Caco-2 (cell line): ENCODE results near the gene IQGAP1. TPM values are rescaled to one million over a fixed set of nuclear protein-coding genes. Genes with fewer than 3 reads are reported as not detected.

ENCODE experiments used
- BruUV-seq: library from RNA; stranded (reverse); fragments of 400-500 nt; replicated peaks from 2 replicates; lab custom pipeline; 2021; lab: Mats Ljungman, UMichigan
- CTCF ChIA-PET: fragments of 300-600 bp; sonication (Branson Sonifier 250); formaldehyde crosslinking; loops from one replicate; lab custom pipeline; 2022; ENCODE audit warnings: antibody characterized with exemption; lab: Charles Lee
- POLR2A ChIA-PET: fragments of 300-600 bp; sonication (Branson Sonifier 250); formaldehyde crosslinking; loops from one replicate; lab custom pipeline; 2022; ENCODE audit warnings: antibody characterized with exemption; lab: Charles Lee
- DNase-seq, 2 experiments: peaks; one replicate each; pipeline versions ENCODE4 v3.0.0 to v3.0.0-alpha.2; 2020 to 2022
- H3K27me3 ChIP-seq: replicated peaks from 2 replicates; pipeline ENCODE4 v1.6.0; 2011; ENCODE audit warnings: low read length; ENCODE audit not compliant: control insufficient read depth, insufficient read depth
- H3K36me3 ChIP-seq: 2 replicates; pipeline ENCODE4 v1.5.1; 2011; ENCODE audit warnings: low read length; ENCODE audit not compliant: control insufficient read depth, insufficient read depth
- H3K4me1 ChIP-seq: fragments of 250-450 bp; sonication (Bioruptor Pico); 2 replicates; pipeline ENCODE4 v1.5.1; 2020; ENCODE audit warnings: mild to moderate bottlenecking
- H3K4me3 ChIP-seq: 2 replicates; pipeline ENCODE4 v1.5.1; 2011; ENCODE audit warnings: low read depth, mild to moderate bottlenecking, control low read depth, low read length
- H3K9me3 ChIP-seq: fragments of 250-450 bp; sonication (Bioruptor Pico); 2 replicates; pipeline ENCODE4 v1.5.1; 2020; ENCODE audit warnings: mild to moderate bottlenecking, moderate library complexity
- H3K27ac Mint-ChIP-seq: one replicate; pipeline ENCODE4 v1.8.0; 2022; ENCODE audit warnings: mixed read lengths; ENCODE audit not compliant: unreplicated experiment
- H3K27me3 Mint-ChIP-seq: one replicate; pipeline ENCODE4 v1.8.0; 2022; ENCODE audit warnings: mixed read lengths; ENCODE audit not compliant: insufficient read depth, unreplicated experiment
- H3K36me3 Mint-ChIP-seq: one replicate; pipeline ENCODE4 v1.8.0; 2022; ENCODE audit warnings: mild to moderate bottlenecking, mixed read lengths; ENCODE audit not compliant: insufficient read depth, unreplicated experiment
- H3K4me1 Mint-ChIP-seq: one replicate; pipeline ENCODE4 v1.8.0; 2022; ENCODE audit warnings: low read depth, mixed read lengths; ENCODE audit not compliant: unreplicated experiment
- H3K4me3 Mint-ChIP-seq: one replicate; pipeline ENCODE4 v1.8.0; 2022; ENCODE audit warnings: mild to moderate bottlenecking, moderate library complexity, mixed read lengths; ENCODE audit not compliant: unreplicated experiment
- H3K9me3 Mint-ChIP-seq: one replicate; pipeline ENCODE4 v1.8.0; 2022; ENCODE audit warnings: mixed read lengths; ENCODE audit not compliant: unreplicated experiment
- intact Hi-C: fragments of 100-400 bp; cut with micrococcal nuclease; formaldehyde crosslinking; loops from one replicate; pipeline ENCODE4 v1.10.0; 2022; ENCODE audit not compliant: unreplicated experiment
- total RNA-seq: library from RNA; stranded (reverse); gene quantifications from 2 replicates; pipeline ENCODE4 v1.2.3, GENCODE V29; 2022
- TF ChIP-seq, protein P1 (sequence below), 2 experiments: fragments of 200-600 bp in 1 of 2; IDR thresholded peaks; 1 replicate in 1 of 2; 2 replicates in 1 of 2; pipeline versions ENCODE4 v1.5.1 to v1.8.0; 2011 to 2022; ENCODE audit warnings: antibody characterized with exemption in 1 of 2, control low read depth in 1 of 2, inconsistent platforms in 1 of 2, low read depth in 1 of 2, low read length in 1 of 2, mild to moderate bottlenecking in 1 of 2, moderate library complexity in 1 of 2; ENCODE audit not compliant: insufficient read depth in 1 of 2, severe bottlenecking in 1 of 2, unreplicated experiment in 1 of 2

IQGAP1 gene
- total RNA-seq, 1 experiment from 2014 or later: 142 TPM

- no TSS peak for BruUV-seq
- DNase-seq: no peak
- Mint-ChIP-seq H3K9me3 (no peaks in the 10 kb centered on the region), H3K27ac (no peak overlapping the region), H3K36me3 (peaks cover 74% of the 10 kb centered on the region), H3K4me3 (no peak overlapping the region), H3K27me3 (no peaks in the 10 kb centered on the region), H3K4me1 (no peaks in the 10 kb centered on the region)
- TF ChIP-seq, protein P1, sequence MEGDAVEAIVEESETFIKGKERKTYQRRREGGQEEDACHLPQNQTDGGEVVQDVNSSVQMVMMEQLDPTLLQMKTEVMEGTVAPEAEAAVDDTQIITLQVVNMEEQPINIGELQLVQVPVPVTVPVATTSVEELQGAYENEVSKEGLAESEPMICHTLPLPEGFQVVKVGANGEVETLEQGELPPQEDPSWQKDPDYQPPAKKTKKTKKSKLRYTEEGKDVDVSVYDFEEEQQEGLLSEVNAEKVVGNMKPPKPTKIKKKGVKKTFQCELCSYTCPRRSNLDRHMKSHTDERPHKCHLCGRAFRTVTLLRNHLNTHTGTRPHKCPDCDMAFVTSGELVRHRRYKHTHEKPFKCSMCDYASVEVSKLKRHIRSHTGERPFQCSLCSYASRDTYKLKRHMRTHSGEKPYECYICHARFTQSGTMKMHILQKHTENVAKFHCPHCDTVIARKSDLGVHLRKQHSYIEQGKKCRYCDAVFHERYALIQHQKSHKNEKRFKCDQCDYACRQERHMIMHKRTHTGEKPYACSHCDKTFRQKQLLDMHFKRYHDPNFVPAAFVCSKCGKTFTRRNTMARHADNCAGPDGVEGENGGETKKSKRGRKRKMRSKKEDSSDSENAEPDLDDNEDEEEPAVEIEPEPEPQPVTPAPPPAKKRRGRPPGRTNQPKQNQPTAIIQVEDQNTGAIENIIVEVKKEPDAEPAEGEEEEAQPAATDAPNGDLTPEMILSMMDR (IDR thresholded peaks at IDR 0.05; ENCODE audit: insufficient read depth in 1 of 2, low read depth in 1 of 2, low read length in 1 of 2, severe bottlenecking in 1 of 2, unreplicated experiment in 1 of 2): no peak
- Histone ChIP-seq H3K9me3 (no peaks in the 10 kb centered on the region), H3K4me3 (no peak overlapping the region), H3K27me3 (no peaks in the 10 kb centered on the region), H3K4me1 (no peaks in the 10 kb centered on the region), H3K36me3 (no peaks in the 10 kb centered on the region)
- ChIA-PET POLR2A (no interaction called here), CTCF (no interaction called here)
- intact Hi-C loops: no loop called here
Observed at GRCh38 chr15:90460142-90460824, 72.2 kb downstream of the IQGAP1 start.

GRCh38 chr15:90463381-90463780 lies 75.3 kb downstream of the IQGAP1 start:
- Histone ChIP-seq H3K36me3 (no peaks in the 10 kb centered on the region), H3K4me3 (no peak overlapping the region), H3K27me3 (no peaks in the 10 kb centered on the region), H3K9me3 (no peaks in the 10 kb centered on the region), H3K4me1 (no peaks in the 10 kb centered on the region)
- peaks cover 74% of the 10 kb centered on the region for H3K36me3 Mint-ChIP-seq
- TF ChIP-seq, protein P1 (IDR thresholded peaks at IDR 0.05; ENCODE audit: insufficient read depth in 1 of 2, low read depth in 1 of 2, low read length in 1 of 2, severe bottlenecking in 1 of 2, unreplicated experiment in 1 of 2): no peak
- H3K27me3 Mint-ChIP-seq: no peaks in the 10 kb centered on the region
- ChIA-PET CTCF (no interaction called here), POLR2A (no interaction called here)
- H3K9me3 Mint-ChIP-seq: no peaks in the 10 kb centered on the region
- BruUV-seq: no TSS peak
- no peak overlapping the region for H3K27ac Mint-ChIP-seq
- no peaks in the 10 kb centered on the region for H3K4me1 Mint-ChIP-seq
- DNase-seq: no peak
- no peak overlapping the region for H3K4me3 Mint-ChIP-seq
- intact Hi-C loops: no loop called here

DNA sequence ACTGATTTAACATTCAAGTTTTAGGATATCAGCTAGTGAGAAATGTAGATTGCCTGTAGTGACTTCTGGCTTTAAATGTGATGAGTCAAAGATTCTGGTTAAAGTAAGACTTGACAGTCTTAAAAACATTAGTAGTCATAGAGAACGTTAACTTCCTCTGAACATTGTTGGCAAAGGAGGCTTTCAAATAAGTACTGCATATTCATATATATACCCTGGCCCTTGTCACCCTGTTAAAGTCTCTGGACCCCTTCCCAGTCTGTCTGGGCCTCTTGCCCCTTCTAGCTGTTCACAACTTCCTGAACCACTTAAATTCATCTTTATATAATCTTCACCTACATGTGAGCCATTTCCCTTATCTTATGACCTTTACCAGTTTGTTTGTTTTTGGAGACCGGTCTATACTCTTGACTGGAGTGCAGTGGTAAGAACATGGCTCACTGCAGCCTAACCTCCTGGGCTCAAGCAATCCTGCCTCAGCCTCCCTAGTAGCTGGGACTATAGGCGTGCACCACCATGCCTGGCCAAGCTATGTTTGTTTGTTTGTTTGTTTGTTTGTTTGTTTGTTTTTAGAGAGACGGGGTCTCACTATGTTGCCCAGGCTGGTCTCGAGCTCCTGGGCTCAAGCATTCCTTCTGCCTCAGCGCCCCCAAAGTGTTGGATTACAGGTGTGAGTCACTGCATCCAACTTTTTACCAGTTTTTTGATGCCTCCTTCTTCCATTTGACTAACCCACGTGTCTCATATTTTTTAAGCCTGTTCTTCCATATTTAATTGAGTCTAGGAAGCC lies 77.3 kb downstream of the IQGAP1 start:
- no TSS peak for BruUV-seq
- Histone ChIP-seq H3K4me1 (no peaks in the 10 kb centered on the region), H3K27me3 (no peaks in the 10 kb centered on the region), H3K4me3 (no peak overlapping the region), H3K9me3 (no peaks in the 10 kb centered on the region), H3K36me3 (no peaks in the 10 kb centered on the region)
- ChIA-PET POLR2A (no interaction called here), CTCF (interaction anchor here (0.7 kb wide), 1 partner anchor 221 kb away, joined by 3 read pairs; no protein-coding TSS in a partner anchor)
- Mint-ChIP-seq H3K27me3 (no peaks in the 10 kb centered on the region), H3K27ac (no peak overlapping the region), H3K4me1 (peaks cover 11% of the 10 kb centered on the region), H3K4me3 (no peak overlapping the region), H3K9me3 (no peaks in the 10 kb centered on the region), H3K36me3 (peaks cover 71% of the 10 kb centered on the region)
- TF ChIP-seq, protein P1 (IDR thresholded peaks at IDR 0.05; ENCODE audit: insufficient read depth in 1 of 2, low read depth in 1 of 2, low read length in 1 of 2, severe bottlenecking in 1 of 2, unreplicated experiment in 1 of 2): no peak
- no peak for DNase-seq
- intact Hi-C loops: no loop called here
